A673 (cell line): ENCODE data around the gene HARBI1. TPM values are rescaled to one million over a fixed set of nuclear protein-coding genes. Genes with fewer than 3 reads are reported as not detected.
A peak's percentile ranks its signal among the peaks of the same experiment; 100 is the strongest.

ENCODE experiments used
- BruUV-seq: library from RNA; stranded (reverse); fragments of 400-500 nt; replicated peaks from 2 replicates; lab custom pipeline; 2021; lab: Mats Ljungman, UMichigan
- CTCF ChIA-PET: fragments of 300-600 bp; sonication (Branson Sonifier 250); formaldehyde crosslinking; loops from one replicate; lab custom pipeline; 2022; ENCODE audit warnings: antibody characterized with exemption; lab: Charles Lee
- POLR2A ChIA-PET: fragments of 300-600 bp; sonication (Branson Sonifier 250); formaldehyde crosslinking; loops from one replicate; lab custom pipeline; 2022; ENCODE audit warnings: antibody characterized with exemption; ENCODE audit not compliant: low non-redundant PET; lab: Charles Lee
- DNase-seq: peaks from one replicate; pipeline ENCODE4 v3.0.0-alpha.2; 2015; ENCODE audit warnings: low spot score
- H3K27ac ChIP-seq: fragments of 200-600 bp; sonication (generic); 2 replicates; pipeline ENCODE4 v1.5.1; 2016; ENCODE audit warnings: mixed run types, low read depth, mild to moderate bottlenecking, mixed read lengths, antibody characterized with exemption, low read length; ENCODE audit not compliant: poor library complexity, severe bottlenecking
- H3K27me3 ChIP-seq: fragments of 200-600 bp; sonication (generic); replicated peaks from 2 replicates; pipeline ENCODE4 v1.6.1; 2017; ENCODE audit warnings: mixed run types, low read depth, mild to moderate bottlenecking, mixed read lengths, antibody characterized with exemption, low read length; ENCODE audit not compliant: insufficient read depth, poor library complexity
- H3K36me3 ChIP-seq: fragments of 200-600 bp; sonication (generic); 2 replicates; pipeline ENCODE4 v1.6.1; 2016; ENCODE audit warnings: mixed run types, mild to moderate bottlenecking, mixed read lengths, antibody characterized with exemption, low read length; ENCODE audit not compliant: insufficient read depth, poor library complexity, severe bottlenecking
- H3K4me1 ChIP-seq: fragments of 200-600 bp; sonication (generic); 2 replicates; pipeline ENCODE4 v1.6.1; 2017; ENCODE audit warnings: mixed run types, mild to moderate bottlenecking, mixed read lengths, antibody characterized with exemption, low read length; ENCODE audit not compliant: insufficient read depth, poor library complexity, severe bottlenecking
- H3K4me3 ChIP-seq: fragments of 200-600 bp; sonication (generic); 2 replicates; pipeline ENCODE4 v1.5.1; 2016; ENCODE audit warnings: low read depth, mixed run types, mild to moderate bottlenecking, mixed read lengths, low read length; ENCODE audit not compliant: poor library complexity, severe bottlenecking
- H3K9me3 ChIP-seq: fragments of 200-600 bp; sonication (generic); 2 replicates; pipeline ENCODE4 v1.6.1; 2016; ENCODE audit warnings: mixed run types, low read depth, mild to moderate bottlenecking, mixed read lengths, antibody characterized with exemption, low read length; ENCODE audit not compliant: poor library complexity, severe bottlenecking
- EZH2 ChIP-seq: fragments of 200-600 bp; sonication (generic); IDR thresholded peaks from 2 replicates; pipeline ENCODE4 v1.6.1; 2017; ENCODE audit warnings: borderline replicate concordance, low read depth, mild to moderate bottlenecking, mixed read lengths, antibody characterized with exemption, low read length; ENCODE audit not compliant: poor library complexity, severe bottlenecking
- intact Hi-C: fragments of 100-400 bp; cut with micrococcal nuclease; formaldehyde crosslinking; loops from one replicate; pipeline ENCODE4 v1.10.0; 2022; ENCODE audit not compliant: unreplicated experiment
- total RNA-seq: library from RNA; stranded (reverse); gene quantifications from 2 replicates; pipeline ENCODE4 v1.2.3, GENCODE V29; 2021
- TF ChIP-seq, protein P1 (sequence below): fragments of 300-800, 200-600 bp; sonication (generic); conservative IDR thresholded peaks from 2 replicates; pipeline ENCODE4 v1.5.1; 2017; ENCODE audit warnings: low read depth, mild to moderate bottlenecking, antibody characterized with exemption, low read length, moderate library complexity, mixed read lengths

HARBI1 gene
- total RNA-seq, 1 experiment from 2014 or later, result 11.6 TPM

DNA sequence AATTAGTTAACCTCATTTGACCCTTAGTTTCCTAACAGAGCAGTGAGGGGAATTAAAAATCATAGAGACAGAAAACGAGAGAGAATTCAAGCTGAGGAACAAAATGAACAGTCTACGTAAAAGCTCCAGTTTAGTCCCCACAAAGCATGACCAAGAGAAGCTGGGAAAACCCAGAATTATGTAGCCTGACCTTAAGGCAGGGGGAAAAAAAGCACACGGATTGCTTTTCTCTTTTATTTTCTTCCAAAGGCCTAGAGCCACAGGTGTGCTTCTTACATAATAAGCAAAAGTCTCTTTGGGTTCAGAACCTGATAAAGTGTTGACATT lies 22.7 kb downstream of the HARBI1 start:
- TF ChIP-seq EZH2, result no peak
- TF ChIP-seq, protein P1, sequence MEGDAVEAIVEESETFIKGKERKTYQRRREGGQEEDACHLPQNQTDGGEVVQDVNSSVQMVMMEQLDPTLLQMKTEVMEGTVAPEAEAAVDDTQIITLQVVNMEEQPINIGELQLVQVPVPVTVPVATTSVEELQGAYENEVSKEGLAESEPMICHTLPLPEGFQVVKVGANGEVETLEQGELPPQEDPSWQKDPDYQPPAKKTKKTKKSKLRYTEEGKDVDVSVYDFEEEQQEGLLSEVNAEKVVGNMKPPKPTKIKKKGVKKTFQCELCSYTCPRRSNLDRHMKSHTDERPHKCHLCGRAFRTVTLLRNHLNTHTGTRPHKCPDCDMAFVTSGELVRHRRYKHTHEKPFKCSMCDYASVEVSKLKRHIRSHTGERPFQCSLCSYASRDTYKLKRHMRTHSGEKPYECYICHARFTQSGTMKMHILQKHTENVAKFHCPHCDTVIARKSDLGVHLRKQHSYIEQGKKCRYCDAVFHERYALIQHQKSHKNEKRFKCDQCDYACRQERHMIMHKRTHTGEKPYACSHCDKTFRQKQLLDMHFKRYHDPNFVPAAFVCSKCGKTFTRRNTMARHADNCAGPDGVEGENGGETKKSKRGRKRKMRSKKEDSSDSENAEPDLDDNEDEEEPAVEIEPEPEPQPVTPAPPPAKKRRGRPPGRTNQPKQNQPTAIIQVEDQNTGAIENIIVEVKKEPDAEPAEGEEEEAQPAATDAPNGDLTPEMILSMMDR, result no peak
- ChIA-PET POLR2A (interaction anchor here (0.6 kb wide), 1 partner anchor 495 kb away, joined by 10 read pairs; no protein-coding TSS in a partner anchor), CTCF (interaction anchor here (0.6 to 1.1 kb wide), 3 partner anchors 65 to 289 kb away, joined by 3 read pairs; no protein-coding TSS in a partner anchor)
- BruUV-seq, result no TSS peak
- Histone ChIP-seq H3K4me3 (peak overlapping the region; percentile 78), H3K36me3 (no peaks in the 10 kb centered on the region), H3K4me1 (peaks cover 27% of the 10 kb centered on the region), H3K27me3 (no peaks in the 10 kb centered on the region), H3K9me3 (no peaks in the 10 kb centered on the region), H3K27ac (peak overlapping the region; percentile 84)
- intact Hi-C loops, result no loop called here
- DNase-seq, result no peak

DNA sequence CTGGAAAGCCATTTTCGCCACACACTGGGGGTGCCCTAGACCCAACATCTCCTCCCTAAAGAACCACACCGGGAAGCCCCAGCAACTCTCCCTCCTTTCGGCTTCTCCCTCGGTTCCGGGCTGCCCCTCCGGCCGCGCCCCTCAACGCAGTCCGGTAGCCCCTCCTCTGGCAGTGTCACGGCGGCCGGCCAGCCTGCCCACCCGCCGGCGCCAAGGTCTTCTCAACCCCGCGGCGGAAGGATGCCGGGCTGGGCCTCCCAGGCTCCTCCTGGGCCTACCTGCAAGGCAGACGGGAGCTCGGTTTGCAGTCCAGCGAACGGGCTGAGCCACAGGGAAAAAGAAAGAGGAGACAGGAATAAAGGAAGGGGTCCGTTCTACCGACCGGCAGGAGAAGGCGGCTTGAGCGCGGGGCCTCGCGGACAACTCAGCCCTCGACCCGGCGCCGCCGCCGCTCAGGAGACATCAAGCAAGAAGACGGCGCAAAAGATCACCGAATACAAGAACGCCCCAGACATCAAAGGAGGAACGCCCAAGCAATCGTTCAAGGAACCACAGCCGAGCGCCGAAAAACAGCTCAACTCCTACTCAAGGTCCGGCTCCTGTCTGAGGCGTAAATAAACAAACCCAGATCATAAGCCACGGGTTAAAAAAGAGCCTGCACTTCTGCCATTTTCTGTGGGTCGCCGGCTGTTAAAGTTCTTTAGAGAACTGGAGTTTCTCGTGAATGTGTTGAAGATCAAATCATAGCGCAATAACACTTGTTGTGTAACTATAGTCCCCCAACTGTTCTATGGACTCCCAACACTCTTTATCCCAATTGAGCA lies 23.3 kb downstream of the HARBI1 start, which contains the start of gene AMBRA1:
Gene AMBRA1, minus strand, starts transcription at position 474 of the 824 bp plus-strand sequence. CDS start 45,643 bp downstream, outside the sequence.
- DNase-seq, result peak; percentile 99
- TF ChIP-seq, protein P1, result no peak
- TF ChIP-seq EZH2, result no peak
- POLR2A ChIA-PET, result interaction anchor here (0.6 to 0.7 kb wide), 2 partner anchors 15 to 495 kb away, joined by 5 to 10 read pairs; no protein-coding TSS in a partner anchor
- CTCF ChIA-PET, result interaction anchor here (0.5 to 1.1 kb wide), 6 partner anchors 12 to 288 kb away, joined by 3 to 7 read pairs (median 3); partner anchors contain the start of gene ATG13
- TSS peak; percentile 60 for BruUV-seq
- peak within 1 kb of the TSS; percentile 84 for H3K27ac ChIP-seq
- peak within 1 kb of the TSS; percentile 78 for H3K4me3 ChIP-seq
- no peaks in the 10 kb centered on the region for H3K27me3 ChIP-seq
- intact Hi-C loops, result no loop called here
- no peaks in the 10 kb centered on the region for H3K36me3 ChIP-seq
- H3K9me3 ChIP-seq, result no peaks in the 10 kb centered on the region
- H3K4me1 ChIP-seq, result peaks cover 33% of the 10 kb centered on the region

DNA sequence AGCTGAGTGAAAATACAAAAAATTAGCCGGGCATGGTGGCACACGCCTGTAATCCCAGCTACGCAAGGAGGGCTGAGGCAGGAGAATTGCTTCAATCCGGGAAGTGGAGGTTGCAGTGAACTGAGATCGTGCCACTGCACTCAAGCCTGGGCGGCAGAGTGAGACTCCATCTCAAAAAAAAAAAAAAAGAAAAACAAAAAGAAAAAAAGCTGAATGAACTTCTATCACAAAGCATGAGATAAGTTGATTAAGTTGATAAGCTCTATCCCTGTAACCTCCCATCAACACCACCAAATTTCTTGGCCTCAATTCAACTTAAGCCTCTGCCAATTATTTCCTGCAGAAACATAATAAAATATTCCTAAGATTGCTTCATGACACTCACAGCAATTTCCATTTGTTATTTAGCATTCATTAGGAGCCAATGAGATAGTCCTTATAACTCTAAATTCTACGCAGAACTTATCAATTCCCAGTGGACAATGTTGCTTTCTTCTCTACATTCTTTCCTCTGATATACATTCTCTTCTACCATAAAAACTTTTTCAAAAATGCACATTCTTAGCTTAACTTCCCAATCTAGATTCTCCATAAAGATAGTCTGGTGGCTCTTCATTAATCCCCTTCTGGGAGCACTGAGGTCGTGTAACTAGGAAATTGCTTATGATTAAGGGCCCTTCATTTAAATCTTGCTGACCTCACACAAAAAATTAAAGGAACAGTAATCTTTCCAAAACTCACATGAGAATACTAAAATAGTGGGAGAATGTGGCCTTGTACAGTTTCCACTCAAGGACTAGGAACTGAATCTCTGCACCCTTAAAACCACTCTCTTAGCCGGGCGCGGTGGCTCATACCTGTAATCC lies 26.1 kb downstream of the HARBI1 start:
- peaks cover 34% of the 10 kb centered on the region for H3K4me1 ChIP-seq
- peak; percentile 76 for DNase-seq
- intact Hi-C loops, result no loop called here
- BruUV-seq, result TSS peak; percentile 27
- POLR2A ChIA-PET, result interaction anchor here (0.6 to 0.7 kb wide), 3 partner anchors 13 to 540 kb away, joined by 5 to 6 read pairs (median 5); no protein-coding TSS in a partner anchor
- H3K36me3 ChIP-seq, result peaks cover 4% of the 10 kb centered on the region
- CTCF ChIA-PET, result interaction anchor here (0.6 to 1.1 kb wide), 4 partner anchors 12 to 97 kb away, joined by 3 read pairs; no protein-coding TSS in a partner anchor
- H3K27ac ChIP-seq, result peak overlapping the region; percentile 64
- no peaks in the 10 kb centered on the region for H3K9me3 ChIP-seq
- no peaks in the 10 kb centered on the region for H3K27me3 ChIP-seq
- TF ChIP-seq EZH2, result no peak
- TF ChIP-seq, protein P1, result no peak
- peak overlapping the region; percentile 17 for H3K4me3 ChIP-seq
